GM21619 (cell line): ENCODE results near the gene TGM3.

Source experiments
- ATAC-seq: cut with Tn5 transposase; IDR thresholded peaks from one replicate; pipeline ENCODE4 v1.9.1; 2021; ENCODE audit not compliant: unreplicated experiment

The TGM3 gene

GRCh38 chr20:2335096-2335870 lies 39.5 kb downstream of the TGM3 start:
- no peak for ATAC-seq

DNA sequence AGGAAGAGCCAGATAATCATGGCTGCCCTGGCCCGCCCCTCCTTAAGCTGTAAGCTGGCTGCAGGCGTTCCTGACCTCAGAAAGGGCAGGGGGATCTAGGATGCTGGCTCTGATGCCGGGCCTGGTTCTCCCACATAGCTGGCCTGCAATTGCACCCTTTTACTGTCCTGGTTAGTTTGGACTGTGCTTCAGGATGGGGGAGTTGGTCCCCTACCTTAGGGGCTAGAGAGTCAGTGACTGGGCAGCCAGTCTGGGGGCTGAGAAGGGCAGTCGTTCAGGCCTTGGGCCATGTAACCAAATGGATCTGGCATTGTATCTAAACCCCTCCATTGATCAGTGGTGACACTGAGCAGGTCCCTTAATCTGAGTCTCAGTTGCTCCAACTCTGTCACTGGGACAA lies 40.7 kb downstream of the TGM3 start:
- no peak for ATAC-seq

GRCh38 chr20:2337142-2337541 lies 41.3 kb downstream of the TGM3 start:
- no peak for ATAC-seq

- no peak for ATAC-seq
Measured at GRCh38 chr20:2338411-2339066, 42.7 kb downstream of the TGM3 start.

- ATAC-seq, result no peak
Measured at GRCh38 chr20:2340136-2340535, 44.3 kb downstream of the TGM3 start.

- ATAC-seq, result no peak
Measured at GRCh38 chr20:2340823-2341222, 45.0 kb downstream of the TGM3 start.

GRCh38 chr20:2341336-2341735 lies 45.5 kb downstream of the TGM3 start:
- no peak for ATAC-seq

DNA sequence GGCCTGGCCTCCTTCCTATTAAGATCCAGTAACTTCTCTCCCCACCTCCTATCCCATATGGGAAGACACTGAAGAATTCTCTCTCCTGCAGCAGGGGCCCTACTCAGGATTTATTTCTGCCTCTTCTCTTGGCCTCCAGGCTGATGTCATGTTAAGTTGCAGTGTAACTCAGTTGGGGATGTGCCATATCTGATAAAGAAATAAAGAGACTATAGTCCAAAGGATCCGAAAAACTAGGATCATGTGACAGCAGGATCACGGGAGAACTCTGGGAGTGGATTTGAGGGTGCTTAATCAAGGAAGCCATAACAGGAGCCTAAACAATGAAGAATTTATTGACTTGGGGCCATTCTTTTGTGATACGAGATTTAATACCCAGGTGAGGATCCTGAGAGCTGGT lies 46.4 kb downstream of the TGM3 start:
- ATAC-seq, result no peak

- no peak for ATAC-seq
Measured at GRCh38 chr20:2346188-2346587, 50.4 kb downstream of the TGM3 start.

DNA sequence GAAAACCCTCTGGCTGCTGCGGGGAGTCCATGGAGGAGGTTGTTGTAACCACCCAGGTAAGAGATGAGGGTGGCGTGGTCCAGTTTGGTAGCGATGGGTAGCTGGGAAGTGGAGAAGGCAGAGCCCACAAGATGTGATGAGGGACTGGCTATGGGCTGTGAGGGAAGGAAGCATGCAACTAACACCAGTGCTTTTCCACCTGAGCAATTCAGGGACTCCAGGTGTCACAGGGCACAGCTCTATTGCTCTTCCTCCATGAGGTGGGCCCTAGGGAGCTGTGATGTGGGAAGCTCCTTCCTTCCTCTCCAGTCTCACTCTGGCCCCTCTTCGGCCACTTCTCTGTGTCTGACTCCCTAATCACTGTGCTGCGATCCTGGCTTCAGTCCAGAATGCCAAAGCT lies 52.5 kb downstream of the TGM3 start:
- ATAC-seq, result no peak

DNA sequence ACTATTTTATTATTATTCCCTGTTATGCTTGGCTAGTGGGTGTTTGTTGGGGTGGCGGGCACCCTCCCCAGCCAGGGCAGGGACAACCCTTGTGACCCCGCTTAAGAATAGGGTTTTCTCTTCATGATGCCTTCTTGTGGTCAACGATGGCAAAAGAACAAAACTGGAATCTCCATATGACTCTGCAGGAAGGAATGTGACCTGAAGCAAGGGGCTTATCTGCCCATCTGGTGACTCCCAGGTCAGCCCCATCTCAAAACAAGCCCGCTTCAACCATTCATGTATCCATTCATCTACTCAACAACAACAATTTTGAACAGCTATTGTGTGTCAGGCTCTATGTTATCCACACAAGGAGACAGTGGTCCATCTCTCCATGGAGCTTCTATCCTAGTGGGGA lies 54.0 kb downstream of the TGM3 start:
- no peak for ATAC-seq

DNA sequence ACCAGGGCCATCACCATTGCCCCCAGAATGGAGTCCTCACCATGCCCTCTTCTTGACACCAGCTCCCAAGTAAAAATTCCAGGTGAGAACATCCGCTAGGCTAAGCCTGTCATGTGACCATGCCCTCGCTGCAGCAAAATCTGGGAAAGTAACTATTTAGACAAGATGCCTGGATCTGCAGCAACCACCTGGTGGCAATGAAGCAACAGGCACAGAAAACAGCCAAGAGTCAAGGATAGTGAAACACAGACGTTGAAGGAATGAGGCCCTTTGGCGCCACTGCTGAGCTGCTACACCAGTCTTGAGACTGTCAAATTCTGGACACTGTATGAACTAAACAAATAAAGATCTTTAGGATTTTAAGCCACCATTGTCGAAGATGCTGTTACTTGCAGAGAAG lies 54.8 kb downstream of the TGM3 start:
- ATAC-seq, result no peak

DNA sequence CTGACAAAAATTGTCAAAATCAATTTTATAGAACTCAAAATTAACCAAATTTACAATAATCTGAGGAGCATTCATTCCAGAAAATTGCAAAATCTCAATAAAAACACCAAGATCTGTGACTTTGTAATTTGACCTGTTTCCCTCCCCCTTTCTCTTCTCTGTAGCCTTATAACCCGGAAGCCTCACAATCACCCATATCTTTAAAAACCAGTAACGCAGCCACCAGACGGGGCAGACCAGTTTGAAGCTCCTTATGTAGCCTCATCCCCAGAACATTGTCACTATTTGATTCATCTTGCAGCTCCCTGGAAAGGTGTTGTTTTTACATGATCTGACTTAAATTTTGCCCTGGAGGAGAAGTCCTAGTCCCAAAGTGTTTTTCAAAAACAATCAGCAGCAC lies 57.4 kb downstream of the TGM3 start:
- no peak for ATAC-seq

DNA sequence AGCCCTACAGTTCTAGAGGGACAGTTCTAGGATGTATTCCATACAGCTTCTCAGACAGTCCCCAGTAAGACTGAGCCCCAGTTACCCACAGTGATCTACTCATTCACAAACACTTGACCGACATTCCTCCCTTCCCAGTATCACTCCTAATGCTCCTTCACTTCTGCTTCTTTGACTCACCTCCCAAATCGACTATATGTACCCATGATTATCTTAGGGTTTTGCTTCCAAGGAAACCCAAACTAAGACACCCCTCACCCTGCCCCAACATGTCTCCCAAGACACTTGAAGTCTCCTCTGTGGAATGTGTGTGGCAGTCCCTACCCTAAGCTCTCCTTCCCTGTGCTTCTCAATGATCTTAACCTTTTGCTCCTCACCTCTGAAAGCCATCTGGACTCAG lies 61.3 kb downstream of the TGM3 start:
- no peak for ATAC-seq

GRCh38 chr20:2358006-2358405 lies 62.2 kb downstream of the TGM3 start:
- no peak for ATAC-seq

- ATAC-seq, result no peak
Measured at GRCh38 chr20:2361035-2361593, 65.3 kb downstream of the TGM3 start.

DNA sequence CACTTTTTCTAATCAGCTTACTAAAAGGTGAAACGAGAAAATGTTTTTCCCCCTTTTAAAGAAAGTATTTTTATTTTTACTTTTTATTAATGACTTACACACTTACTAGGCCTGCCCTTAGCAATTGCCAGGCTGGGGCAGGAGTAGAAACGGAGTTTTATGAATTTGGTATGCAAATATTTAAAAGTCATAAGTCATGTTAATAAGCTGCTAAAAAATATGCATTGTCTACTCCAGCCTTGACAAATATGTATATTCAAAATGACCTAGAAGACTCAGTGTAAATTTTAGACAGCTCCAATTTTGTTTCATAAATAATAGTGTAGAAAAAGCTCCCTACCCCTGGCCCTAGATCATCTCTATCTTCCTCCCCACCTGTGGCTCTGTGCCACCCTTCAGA lies 67.4 kb downstream of the TGM3 start:
- no peak for ATAC-seq

- no peak for ATAC-seq
Measured at GRCh38 chr20:2363587-2363986, 67.8 kb downstream of the TGM3 start.

DNA sequence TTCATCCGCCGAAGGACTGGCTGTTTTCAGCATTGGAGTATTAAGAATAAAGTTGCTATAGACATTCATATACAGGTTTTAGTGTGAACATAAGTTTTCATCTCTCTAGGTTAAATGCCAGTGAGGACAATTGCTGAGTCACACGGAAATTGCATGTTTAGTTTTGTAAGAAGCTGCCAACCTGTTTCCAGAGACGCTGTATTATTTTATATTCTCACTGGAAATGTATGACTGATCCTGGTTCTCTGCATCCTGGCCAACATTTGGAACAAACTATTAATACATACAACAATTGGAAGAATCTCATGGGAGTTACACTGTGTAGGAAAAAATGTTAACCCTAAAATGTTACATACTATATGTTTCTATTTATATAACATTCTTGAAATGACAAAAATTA lies 68.2 kb downstream of the TGM3 start:
- no peak for ATAC-seq

- ATAC-seq, result no peak
Measured at GRCh38 chr20:2365091-2365490, 69.3 kb downstream of the TGM3 start.

- no peak for ATAC-seq
Measured at GRCh38 chr20:2365666-2366065, 69.9 kb downstream of the TGM3 start.

GRCh38 chr20:2368621-2369020 lies 72.8 kb downstream of the TGM3 start:
- no peak for ATAC-seq
